HG03097 (cell line): ENCODE measurements around the gene HCN2.
"Not testable (repeated sequence)": the region's sequence is repeated elsewhere in the genome, so short reads cannot be mapped to it uniquely, and the experiment has no call there.

Experiments used
- ATAC-seq: cut with Tn5 transposase; IDR thresholded peaks from one replicate; pipeline ENCODE4 v1.9.1; 2021; ENCODE audit not compliant: unreplicated experiment, low FRiP score

HCN2 gene

GRCh38 chr19:584240-585001, 5.3 kb upstream of the HCN2 start:
- no peak for ATAC-seq

DNA sequence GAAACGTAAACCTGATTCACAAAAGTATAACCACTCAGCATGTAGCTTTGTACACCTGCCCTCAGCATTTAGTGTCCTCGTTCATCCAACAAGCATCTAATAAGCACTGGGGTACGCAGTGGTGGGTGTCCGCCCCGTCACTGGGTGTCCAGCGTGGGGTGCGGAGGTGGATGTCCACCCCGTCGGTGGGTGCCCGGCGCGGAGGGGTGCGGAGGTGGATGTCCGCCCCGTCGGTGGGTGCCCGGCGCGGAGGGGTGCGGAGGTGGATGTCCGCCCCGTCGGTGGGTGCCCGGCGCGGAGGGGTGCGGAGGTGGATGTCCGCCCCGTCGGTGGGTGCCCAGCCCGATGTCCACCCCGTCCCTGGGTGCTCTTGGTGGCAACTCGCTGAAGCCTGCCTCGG, 4.5 kb upstream of the HCN2 start:
- ATAC-seq = not testable (repeated sequence)

GRCh38 chr19:585551-586110, 4.0 kb upstream of the HCN2 start:
- ATAC-seq = no peak

DNA sequence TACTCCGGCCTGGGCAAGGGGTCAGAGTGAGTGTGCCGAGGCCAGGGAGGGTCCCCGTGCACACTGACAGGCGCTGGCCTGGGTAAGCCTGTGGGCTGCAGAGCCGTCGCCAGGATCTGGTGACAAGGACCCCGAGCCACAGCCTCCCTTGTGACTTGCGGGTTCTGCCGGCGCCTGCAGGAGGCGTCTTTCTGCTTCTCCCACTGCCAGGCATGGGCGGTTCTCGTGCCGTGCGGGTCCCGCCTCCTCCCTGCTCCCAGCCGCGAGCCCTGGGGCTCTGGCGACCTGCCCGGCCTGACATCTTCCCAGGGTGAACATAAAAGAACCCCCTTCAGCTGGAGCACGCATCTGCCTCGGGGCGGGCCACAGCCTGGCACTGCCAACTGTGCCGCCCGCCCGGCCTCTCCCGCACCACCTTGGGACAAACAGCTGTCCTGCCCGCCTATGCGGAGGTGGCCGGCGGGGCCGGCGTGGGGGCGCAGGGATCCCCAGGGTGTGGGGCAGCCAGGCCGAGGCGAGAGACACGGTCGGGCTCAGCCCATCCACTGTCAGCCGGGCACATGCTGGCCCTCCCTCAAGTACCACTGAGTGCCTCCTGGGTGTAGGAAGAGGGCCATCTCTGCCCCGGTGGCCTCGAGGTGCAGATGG, 1.5 kb upstream of the HCN2 start:
- ATAC-seq = no peak

- ATAC-seq = no peak
Observed at GRCh38 chr19:588741-589692, 664 bp upstream of the HCN2 start.

GRCh38 chr19:590396-590745, 690 bp downstream of the HCN2 start:
- no peak for ATAC-seq

- ATAC-seq = no peak
Observed at GRCh38 chr19:590750-591098, 1.0 kb downstream of the HCN2 start.

- ATAC-seq = no peak
Observed at GRCh38 chr19:591099-591958, 1.6 kb downstream of the HCN2 start.

- no peak for ATAC-seq
Observed at GRCh38 chr19:592101-592500, 2.4 kb downstream of the HCN2 start.

GRCh38 chr19:593055-593454, 3.4 kb downstream of the HCN2 start:
- no peak for ATAC-seq

DNA sequence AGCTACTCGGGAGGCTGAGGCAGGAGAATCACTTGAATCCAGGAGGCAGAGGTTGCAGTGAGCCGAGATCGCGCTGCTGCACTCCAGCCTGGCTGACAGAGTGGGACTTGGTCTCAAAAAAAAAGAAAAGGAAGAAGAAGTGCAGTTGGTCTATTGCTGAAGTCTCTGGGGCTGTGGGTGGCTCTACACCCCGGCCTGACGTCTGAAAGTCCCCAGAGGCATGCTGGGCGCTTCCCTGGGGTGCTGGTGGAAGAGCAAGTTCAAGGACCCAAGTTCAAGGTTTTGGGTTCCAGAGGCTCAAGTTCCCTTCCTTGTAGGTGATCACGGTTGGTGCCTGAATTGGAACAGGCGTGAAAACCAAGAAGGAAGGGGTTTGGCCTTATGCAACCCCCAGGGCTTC, 3.8 kb downstream of the HCN2 start:
- ATAC-seq = no peak

- ATAC-seq = no peak
Observed at GRCh38 chr19:594265-594870, 4.7 kb downstream of the HCN2 start.

DNA sequence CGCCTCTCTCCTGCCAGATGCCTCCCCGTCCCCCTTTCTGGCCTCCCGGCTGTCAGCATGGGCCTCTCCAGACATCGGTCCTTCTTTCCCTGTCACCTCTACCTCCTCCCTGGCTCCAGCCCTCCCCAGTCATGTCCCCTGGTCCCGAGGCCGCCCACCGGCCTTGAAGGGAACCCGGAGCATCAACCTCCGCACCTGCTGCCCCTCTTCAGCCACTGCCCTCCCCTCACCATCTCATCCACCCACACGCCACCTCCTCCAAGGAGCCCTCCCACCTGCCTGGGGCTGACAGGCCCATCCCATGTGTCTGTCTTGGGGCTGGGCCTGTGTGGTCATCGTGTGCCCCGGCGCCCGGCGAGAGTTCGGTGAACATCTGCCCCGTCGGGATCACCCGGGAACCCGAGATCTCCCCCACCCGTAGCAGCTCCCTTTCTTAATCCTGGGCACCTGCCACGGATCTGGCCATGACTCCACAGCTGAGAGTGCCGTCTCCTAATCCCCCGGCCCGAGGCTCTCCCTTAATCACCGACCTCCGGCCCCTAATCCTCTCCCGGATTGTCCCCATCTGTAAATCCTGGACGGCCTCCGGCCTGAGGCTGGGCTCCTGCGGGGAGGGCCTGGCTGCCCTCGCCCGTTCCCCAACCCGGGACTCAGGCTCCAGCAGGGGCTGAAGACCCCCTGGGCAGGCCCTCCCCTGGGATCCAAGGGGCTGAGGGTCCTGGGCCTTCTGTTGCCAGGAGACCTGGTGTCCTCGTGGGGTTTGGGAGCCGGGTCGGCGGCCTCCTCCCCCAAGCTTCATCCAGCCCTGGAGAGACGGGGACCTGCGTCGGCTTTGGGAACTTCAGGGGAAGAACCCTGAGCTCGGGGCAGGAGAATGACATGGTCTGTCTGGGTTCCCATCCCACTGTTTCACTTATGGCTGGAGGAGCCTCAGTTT, 5.9 kb downstream of the HCN2 start:
- no peak for ATAC-seq

- ATAC-seq = no peak
Observed at GRCh38 chr19:596263-596655, 6.6 kb downstream of the HCN2 start.

DNA sequence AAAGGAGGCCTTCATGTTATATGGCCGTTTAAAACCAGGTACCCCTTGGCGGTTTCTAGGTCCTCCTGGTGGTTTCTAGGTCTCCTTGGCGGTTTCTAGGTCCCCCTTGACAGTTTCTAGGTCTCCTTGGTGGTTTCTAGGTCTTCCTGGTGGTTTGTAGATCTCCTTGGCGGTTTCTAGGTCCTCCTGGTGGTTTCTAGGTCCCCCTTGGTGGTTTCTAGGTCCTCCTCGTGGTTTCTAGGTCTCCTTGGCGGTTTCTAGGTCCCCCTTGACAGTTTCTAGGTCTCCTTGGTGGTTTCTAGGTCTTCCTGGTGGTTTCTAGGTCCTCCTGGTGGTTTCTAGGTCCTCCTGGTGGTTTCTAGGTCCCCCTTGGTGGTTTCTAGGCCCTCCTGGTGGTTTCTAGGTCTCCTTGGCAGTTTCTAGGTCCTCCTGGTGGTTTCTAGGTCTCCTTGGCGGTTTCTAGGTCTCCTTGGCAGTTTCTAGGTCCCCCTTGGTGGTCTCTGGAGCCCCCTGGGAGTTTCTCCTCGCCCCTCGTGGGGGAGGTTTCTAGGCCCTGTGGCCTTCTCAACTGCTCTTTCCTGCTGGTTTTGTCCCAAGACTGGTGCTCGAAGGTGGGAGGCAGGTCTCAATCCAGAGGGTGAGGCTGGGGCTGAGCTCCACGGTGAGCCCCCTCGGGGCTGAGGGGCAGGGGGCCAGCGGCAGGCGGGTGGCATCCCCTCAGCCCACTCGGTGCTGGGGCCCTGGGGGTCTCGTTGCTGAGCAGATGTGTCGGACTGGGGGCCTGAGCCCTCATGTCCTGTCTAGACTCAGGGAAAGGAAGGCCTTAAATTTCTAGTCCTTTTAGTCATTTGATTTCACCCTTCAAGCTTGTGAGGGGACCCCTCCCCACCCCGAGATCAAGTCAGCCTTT, 8.0 kb downstream of the HCN2 start:
- no peak for ATAC-seq

DNA sequence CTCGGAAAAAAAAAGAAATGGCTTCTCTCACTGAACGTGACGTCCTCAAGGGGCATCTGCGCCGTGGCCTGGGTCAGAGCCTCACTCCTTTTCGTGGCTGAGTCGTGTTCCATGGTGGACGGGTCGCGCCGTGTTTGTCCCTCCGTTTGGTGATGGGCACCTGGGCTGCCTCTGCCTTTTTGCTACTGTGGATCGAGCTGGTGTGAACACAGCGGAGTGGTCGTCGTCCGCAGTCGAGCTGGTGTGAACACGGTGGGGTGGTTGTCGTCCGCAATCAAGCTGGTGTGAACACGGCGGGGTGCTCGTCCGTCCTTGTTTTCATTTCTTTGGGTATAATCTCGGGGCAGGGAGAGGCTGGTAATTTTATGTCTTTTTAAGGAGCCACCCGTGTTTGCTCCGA, 11.6 kb downstream of the HCN2 start:
- ATAC-seq = no peak

DNA sequence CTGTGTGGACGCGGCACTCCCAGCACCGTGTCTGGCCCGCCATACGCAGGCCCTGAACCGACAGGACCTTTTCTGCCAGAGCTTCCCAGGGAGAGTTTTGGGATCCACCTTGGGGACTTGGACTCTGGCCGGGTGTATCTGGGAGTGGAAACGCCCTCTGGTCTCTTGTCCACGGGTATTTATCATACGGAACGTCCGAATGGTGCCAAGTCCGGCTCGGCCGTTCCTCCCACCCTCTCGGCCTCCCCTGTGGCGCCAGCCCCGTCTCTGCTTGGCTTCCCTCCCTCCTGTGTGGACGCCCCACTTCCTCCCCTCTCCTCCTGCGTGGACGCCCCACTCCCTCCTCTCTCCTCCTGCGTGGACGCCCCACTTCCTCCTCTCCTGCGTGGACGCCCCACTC, 12.1 kb downstream of the HCN2 start:
- ATAC-seq = no peak
